ENCODE measurements around the gene LACRT. TPM values are rescaled to one million over a fixed set of nuclear protein-coding genes. Genes with fewer than 3 reads are reported as not detected.

Gene LACRT
- polyA plus RNA-seq, 1 of the 3 experiments (the other 2 are of a cell fraction) = not detected

DNA sequence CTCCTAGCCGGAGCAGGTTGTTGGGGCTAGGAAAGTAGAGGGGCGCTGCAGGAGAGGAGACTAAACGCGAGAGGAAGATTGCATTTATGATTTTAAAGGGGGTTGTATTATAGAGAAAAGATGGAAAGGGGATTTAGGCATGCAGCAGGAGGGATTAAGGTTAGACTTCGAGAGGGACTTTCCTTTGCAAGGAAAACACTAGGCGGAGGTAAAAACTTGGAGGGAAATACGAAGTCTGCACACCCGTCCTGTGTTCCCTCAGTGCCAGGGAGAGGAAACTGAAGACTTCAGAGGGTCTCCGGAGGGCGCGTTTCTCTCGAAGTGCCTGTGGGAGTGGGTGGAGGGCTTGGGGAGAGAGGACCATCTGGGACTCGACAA, 45.8 kb downstream of the LACRT start:
- Histone ChIP-seq H3K4me2 (no peak overlapping the region), H3F3A (replicated peaks; ENCODE audit: insufficient read depth) (no peaks in the 10 kb centered on the region), H3K4me1 (ENCODE audit: control insufficient read depth in 1 of 2, insufficient read depth in 2 of 2, low read depth in 1 of 2, low read length in 1 of 2) (no peaks in the 10 kb centered on the region), H2AFZ (ENCODE audit: low read depth) (no peak overlapping the region), H3K9ac (no peak overlapping the region), H3K9me2 (no peaks in the 10 kb centered on the region), H3K27ac (ENCODE audit: low read depth in 2 of 2, low read length in 1 of 2) (no peak overlapping the region), H3K4me3 (ENCODE audit: low read depth in 2 of 2, low read length in 1 of 2) (no peak overlapping the region), H3K27me3 (ENCODE audit: insufficient read depth) (peaks cover 80% of the 10 kb centered on the region), H3K9me3 (no peaks in the 10 kb centered on the region), H3K79me2 (ENCODE audit: insufficient read depth) (no peaks in the 10 kb centered on the region), H4K20me1 (ENCODE audit: insufficient read depth) (no peaks in the 10 kb centered on the region), H3K36me3 (replicated peaks in 1 of 2; ENCODE audit: control insufficient read depth in 1 of 2, insufficient read depth in 2 of 2, low read length in 1 of 2) (no peaks in the 10 kb centered on the region)
- 9% methylated on average over 13 of the region's 13 CpGs for WGBS (ENCODE audit: low lambda C conversion rate)
- POLR2A ChIA-PET = no interaction called here
- DNase-seq = no peak
- no peak for TF ChIP-seq POLR2AphosphoS5 (IDR thresholded peaks at IDR 0.05; ENCODE audit: low read depth, low read length)
- TF ChIP-seq JUND (IDR thresholded peaks at IDR 0.05) = no peak
- TF ChIP-seq, protein P1, sequence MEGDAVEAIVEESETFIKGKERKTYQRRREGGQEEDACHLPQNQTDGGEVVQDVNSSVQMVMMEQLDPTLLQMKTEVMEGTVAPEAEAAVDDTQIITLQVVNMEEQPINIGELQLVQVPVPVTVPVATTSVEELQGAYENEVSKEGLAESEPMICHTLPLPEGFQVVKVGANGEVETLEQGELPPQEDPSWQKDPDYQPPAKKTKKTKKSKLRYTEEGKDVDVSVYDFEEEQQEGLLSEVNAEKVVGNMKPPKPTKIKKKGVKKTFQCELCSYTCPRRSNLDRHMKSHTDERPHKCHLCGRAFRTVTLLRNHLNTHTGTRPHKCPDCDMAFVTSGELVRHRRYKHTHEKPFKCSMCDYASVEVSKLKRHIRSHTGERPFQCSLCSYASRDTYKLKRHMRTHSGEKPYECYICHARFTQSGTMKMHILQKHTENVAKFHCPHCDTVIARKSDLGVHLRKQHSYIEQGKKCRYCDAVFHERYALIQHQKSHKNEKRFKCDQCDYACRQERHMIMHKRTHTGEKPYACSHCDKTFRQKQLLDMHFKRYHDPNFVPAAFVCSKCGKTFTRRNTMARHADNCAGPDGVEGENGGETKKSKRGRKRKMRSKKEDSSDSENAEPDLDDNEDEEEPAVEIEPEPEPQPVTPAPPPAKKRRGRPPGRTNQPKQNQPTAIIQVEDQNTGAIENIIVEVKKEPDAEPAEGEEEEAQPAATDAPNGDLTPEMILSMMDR (IDR thresholded peaks at IDR 0.05) = no peak
- no peak for TF ChIP-seq IRF3 (IDR thresholded peaks at IDR 0.05; ENCODE audit: low read depth, low read length)
- TF ChIP-seq RAD21 (IDR thresholded peaks at IDR 0.05; ENCODE audit: low read length) = no peak
- no peak for TF ChIP-seq RXRA (IDR thresholded peaks at IDR 0.05; ENCODE audit: borderline replicate concordance, low read depth)
- TF ChIP-seq GABPA (IDR thresholded peaks at IDR 0.05; ENCODE audit: low read depth) = no peak
- no peak for TF ChIP-seq RFX5 (IDR thresholded peaks at IDR 0.05; ENCODE audit: low read length)
- no peak for TF ChIP-seq TAF1 (IDR thresholded peaks at IDR 0.05; ENCODE audit: borderline replicate concordance, low read depth, low read length)
- TF ChIP-seq FOXM1 (IDR thresholded peaks at IDR 0.05; ENCODE audit: low read depth) = no peak
- CTCF ChIA-PET = interaction anchor here (2.9 kb wide), 1 partner anchor 10 kb away, joined by 11 read pairs; no protein-coding TSS in a partner anchor

DNA sequence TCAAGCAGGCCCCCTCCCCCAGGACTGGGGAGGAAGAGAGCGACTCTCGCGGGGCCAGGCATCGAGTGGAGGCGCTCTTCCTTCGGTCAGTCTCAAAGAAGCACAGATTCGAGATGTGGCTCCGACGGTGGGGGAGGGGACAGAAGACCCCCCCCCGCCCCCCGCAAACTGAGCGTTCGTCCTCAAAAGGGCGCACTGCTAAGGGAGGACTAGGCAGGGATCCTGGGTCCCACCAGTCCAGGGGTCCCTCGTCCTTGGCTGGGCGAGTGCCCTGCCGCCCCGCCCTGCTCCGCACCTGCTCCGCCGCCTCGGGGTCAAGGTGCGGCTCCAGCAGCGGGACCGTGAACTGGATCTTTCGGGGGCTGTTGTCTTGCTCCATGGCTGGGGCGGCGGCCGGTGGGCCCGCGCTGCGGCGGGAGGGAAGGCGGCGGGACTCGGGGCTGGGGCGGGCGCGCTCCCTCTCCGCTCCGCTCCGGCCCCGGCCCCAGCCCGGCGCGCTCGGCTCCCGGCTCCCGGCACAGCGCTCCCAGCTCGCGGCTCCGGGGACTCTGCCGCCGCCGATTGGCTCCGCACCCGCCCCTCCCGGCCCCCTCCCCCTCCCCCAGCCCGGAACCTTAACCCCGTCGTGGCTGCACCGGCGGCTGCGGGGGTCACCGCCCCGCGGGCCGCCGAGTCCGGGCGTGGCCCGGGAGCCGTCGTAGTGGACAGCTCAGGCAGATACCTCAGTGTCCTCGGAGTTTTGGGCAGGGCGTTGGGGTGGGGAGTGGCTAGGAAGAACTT, 46.4 kb downstream of the LACRT start, which contains the start of gene PPP1R1A:
TSS of gene PPP1R1A (minus strand) at position 550 of the 780 bp plus-strand sequence. CDS start at position 379, 171 bp downstream.
- no peaks in the 10 kb centered on the region for H3K79me2 ChIP-seq (ENCODE audit: insufficient read depth)
- ChIA-PET POLR2A (no interaction called here), CTCF (interaction anchor here (2.5 to 2.9 kb wide), 2 partner anchors 8 to 9 kb away, joined by 11 to 15 read pairs; no protein-coding TSS in a partner anchor)
- H3F3A ChIP-seq (replicated peaks; ENCODE audit: insufficient read depth) = no peaks in the 10 kb centered on the region
- WGBS (ENCODE audit: low lambda C conversion rate) = 2% methylated on average over 28 of the region's 77 CpGs
- H3K27me3 ChIP-seq (ENCODE audit: insufficient read depth) = peaks cover 82% of the 10 kb centered on the region
- no peak within 1 kb of the TSS for H3K9ac ChIP-seq
- no peak within 1 kb of the TSS for H3K4me2 ChIP-seq
- peak; percentile 51 for DNase-seq
- no peak within 1 kb of the TSS for H2AFZ ChIP-seq (ENCODE audit: low read depth)
- no peak within 1 kb of the TSS for H3K27ac ChIP-seq (ENCODE audit: low read depth in 2 of 2, low read length in 1 of 2)
- H3K4me1 ChIP-seq (ENCODE audit: control insufficient read depth in 1 of 2, insufficient read depth in 2 of 2, low read depth in 1 of 2, low read length in 1 of 2) = no peaks in the 10 kb centered on the region
- no peaks in the 10 kb centered on the region for H3K9me2 ChIP-seq
- no peaks in the 10 kb centered on the region for H4K20me1 ChIP-seq (ENCODE audit: insufficient read depth)
- H3K4me3 ChIP-seq (ENCODE audit: low read depth in 2 of 2, low read length in 1 of 2) = no peak within 1 kb of the TSS; a peak in 1 of 4 replicates
- no peaks in the 10 kb centered on the region for H3K36me3 ChIP-seq (replicated peaks in 1 of 2; ENCODE audit: control insufficient read depth in 1 of 2, insufficient read depth in 2 of 2, low read length in 1 of 2)
- H3K9me3 ChIP-seq = no peaks in the 10 kb centered on the region
- TF ChIP-seq RAD21 (IDR thresholded peaks at IDR 0.05; ENCODE audit: low read length) (no peak), FOSL2 (IDR thresholded peaks at IDR 0.05; ENCODE audit: borderline replicate concordance, low read depth) (no peak), NRF1 (IDR thresholded peaks at IDR 0.05; ENCODE audit: low read depth, low read length) (no peak), TAF1 (IDR thresholded peaks at IDR 0.05; ENCODE audit: borderline replicate concordance, low read depth, low read length) (no peak), EP300 (IDR thresholded peaks at IDR 0.05; ENCODE audit: borderline replicate concordance in 1 of 2, low read depth in 1 of 2, low read length in 1 of 2) (no peak), SIN3A (IDR thresholded peaks at IDR 0.05; ENCODE audit: borderline replicate concordance, low read depth, low read length) (no peak), JUND (IDR thresholded peaks at IDR 0.05) (no peak), TEAD4 (IDR thresholded peaks at IDR 0.05; ENCODE audit: borderline replicate concordance, insufficient read depth) (no peak)
- TF ChIP-seq, protein P2, sequence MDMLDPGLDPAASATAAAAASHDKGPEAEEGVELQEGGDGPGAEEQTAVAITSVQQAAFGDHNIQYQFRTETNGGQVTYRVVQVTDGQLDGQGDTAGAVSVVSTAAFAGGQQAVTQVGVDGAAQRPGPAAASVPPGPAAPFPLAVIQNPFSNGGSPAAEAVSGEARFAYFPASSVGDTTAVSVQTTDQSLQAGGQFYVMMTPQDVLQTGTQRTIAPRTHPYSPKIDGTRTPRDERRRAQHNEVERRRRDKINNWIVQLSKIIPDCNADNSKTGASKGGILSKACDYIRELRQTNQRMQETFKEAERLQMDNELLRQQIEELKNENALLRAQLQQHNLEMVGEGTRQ (IDR thresholded peaks at IDR 0.05; ENCODE audit: borderline replicate concordance, low read depth, low read length) = no peak
- TF ChIP-seq, protein P3, sequence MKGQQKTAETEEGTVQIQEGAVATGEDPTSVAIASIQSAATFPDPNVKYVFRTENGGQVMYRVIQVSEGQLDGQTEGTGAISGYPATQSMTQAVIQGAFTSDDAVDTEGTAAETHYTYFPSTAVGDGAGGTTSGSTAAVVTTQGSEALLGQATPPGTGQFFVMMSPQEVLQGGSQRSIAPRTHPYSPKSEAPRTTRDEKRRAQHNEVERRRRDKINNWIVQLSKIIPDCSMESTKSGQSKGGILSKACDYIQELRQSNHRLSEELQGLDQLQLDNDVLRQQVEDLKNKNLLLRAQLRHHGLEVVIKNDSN (IDR thresholded peaks at IDR 0.05; ENCODE audit: borderline replicate concordance, low read depth) = no peak
- TF ChIP-seq, protein P4, sequence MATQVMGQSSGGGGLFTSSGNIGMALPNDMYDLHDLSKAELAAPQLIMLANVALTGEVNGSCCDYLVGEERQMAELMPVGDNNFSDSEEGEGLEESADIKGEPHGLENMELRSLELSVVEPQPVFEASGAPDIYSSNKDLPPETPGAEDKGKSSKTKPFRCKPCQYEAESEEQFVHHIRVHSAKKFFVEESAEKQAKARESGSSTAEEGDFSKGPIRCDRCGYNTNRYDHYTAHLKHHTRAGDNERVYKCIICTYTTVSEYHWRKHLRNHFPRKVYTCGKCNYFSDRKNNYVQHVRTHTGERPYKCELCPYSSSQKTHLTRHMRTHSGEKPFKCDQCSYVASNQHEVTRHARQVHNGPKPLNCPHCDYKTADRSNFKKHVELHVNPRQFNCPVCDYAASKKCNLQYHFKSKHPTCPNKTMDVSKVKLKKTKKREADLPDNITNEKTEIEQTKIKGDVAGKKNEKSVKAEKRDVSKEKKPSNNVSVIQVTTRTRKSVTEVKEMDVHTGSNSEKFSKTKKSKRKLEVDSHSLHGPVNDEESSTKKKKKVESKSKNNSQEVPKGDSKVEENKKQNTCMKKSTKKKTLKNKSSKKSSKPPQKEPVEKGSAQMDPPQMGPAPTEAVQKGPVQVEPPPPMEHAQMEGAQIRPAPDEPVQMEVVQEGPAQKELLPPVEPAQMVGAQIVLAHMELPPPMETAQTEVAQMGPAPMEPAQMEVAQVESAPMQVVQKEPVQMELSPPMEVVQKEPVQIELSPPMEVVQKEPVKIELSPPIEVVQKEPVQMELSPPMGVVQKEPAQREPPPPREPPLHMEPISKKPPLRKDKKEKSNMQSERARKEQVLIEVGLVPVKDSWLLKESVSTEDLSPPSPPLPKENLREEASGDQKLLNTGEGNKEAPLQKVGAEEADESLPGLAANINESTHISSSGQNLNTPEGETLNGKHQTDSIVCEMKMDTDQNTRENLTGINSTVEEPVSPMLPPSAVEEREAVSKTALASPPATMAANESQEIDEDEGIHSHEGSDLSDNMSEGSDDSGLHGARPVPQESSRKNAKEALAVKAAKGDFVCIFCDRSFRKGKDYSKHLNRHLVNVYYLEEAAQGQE (IDR thresholded peaks at IDR 0.05; ENCODE audit: low read depth, low read length) = no peak

Data from SK-N-SH (cell line).